ENCODE results near the gene UBASH3B.

Gene UBASH3B

DNA sequence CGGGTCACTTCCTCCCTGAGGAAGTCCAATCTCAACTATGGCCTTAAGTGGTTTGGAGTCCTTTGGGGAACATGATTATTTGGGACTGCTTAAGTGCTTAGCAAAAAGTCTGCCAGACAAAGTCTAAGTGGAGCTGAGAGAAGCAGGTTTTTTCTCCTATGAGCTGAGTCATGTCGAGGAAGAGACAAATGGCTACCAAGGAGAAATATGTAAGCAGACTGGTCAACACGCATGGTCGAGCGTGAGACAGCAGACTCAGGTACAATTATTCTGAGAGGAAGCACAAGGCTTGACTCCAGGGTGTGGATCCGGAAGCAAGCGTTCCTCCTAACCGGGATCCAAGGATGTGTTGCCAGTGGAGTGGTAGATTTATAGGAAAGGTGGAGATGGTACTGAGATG lies 30.6 kb downstream of the UBASH3B start:
- no peak overlapping the region for H3K4me3 ChIP-seq (ENCODE audit: low read depth, low read length)
- TF ChIP-seq, protein P1, sequence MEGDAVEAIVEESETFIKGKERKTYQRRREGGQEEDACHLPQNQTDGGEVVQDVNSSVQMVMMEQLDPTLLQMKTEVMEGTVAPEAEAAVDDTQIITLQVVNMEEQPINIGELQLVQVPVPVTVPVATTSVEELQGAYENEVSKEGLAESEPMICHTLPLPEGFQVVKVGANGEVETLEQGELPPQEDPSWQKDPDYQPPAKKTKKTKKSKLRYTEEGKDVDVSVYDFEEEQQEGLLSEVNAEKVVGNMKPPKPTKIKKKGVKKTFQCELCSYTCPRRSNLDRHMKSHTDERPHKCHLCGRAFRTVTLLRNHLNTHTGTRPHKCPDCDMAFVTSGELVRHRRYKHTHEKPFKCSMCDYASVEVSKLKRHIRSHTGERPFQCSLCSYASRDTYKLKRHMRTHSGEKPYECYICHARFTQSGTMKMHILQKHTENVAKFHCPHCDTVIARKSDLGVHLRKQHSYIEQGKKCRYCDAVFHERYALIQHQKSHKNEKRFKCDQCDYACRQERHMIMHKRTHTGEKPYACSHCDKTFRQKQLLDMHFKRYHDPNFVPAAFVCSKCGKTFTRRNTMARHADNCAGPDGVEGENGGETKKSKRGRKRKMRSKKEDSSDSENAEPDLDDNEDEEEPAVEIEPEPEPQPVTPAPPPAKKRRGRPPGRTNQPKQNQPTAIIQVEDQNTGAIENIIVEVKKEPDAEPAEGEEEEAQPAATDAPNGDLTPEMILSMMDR (IDR thresholded peaks at IDR 0.05; ENCODE audit: low read depth, low read length), result no peak

DNA sequence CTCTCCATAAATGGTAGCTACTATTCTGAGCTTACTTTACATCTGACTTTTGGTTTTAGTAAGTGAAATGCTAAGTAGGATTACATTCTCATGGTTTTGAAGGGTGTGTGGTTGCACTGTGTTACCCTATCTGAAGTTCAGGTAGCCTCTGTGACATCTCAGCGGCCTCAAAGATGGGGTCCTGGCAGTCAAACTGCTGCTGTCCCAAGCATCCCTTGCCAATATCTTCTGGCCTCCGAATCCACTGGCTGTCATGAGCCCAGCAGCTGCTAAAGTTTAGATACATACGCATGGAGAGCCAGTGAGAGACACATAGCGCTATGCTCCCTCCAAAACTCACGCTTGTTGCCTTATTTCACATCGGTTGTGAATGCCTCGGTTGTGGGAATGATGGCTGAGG lies 34.9 kb downstream of the UBASH3B start:
- TF ChIP-seq, protein P1 (IDR thresholded peaks at IDR 0.05; ENCODE audit: low read depth, low read length), result no peak

DNA sequence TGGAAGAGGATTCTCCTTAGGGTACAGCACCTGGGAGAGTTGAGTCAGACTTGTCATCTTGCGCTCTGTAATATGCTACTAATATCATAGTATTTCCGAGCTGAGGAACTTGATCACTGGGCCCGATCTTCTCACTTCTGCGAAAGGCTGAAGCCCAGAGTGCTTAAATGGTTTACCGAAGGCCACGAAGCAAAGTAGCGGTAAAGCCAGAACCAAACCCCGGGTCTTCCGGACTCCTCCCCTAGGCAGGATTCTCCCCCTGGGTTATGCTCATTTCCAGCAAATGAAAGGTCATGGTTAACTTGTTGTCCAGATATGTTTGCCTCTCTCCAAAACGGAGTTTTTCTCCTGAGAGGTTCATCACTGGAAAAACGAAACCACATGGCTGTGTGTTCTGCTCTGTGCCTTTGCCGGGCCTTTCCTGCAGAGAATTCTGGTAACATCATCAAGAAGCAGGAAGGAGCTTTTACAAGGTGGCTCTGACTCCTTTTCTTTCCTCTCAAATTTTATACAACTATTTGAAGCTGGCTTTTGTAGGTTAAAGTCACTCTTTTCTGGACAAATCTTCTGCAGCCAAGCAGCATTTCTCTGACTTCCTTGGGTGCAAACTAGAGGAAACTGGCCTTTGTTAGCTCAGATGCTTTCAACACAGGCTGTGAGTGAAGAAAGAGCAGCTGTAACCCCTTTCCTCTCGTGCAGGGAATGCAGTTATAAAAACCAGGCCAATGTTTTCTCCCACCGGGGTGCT lies 35.5 kb downstream of the UBASH3B start:
- TF ChIP-seq, protein P1 (IDR thresholded peaks at IDR 0.05; ENCODE audit: low read depth, low read length), result no peak
- H3K4me3 ChIP-seq (ENCODE audit: low read depth, low read length), result peak overlapping the region; percentile 35

More for the DNA sequence above, 34.9 kb downstream of the UBASH3B start:
- no peak overlapping the region for H3K4me3 ChIP-seq (ENCODE audit: low read depth, low read length)

DNA sequence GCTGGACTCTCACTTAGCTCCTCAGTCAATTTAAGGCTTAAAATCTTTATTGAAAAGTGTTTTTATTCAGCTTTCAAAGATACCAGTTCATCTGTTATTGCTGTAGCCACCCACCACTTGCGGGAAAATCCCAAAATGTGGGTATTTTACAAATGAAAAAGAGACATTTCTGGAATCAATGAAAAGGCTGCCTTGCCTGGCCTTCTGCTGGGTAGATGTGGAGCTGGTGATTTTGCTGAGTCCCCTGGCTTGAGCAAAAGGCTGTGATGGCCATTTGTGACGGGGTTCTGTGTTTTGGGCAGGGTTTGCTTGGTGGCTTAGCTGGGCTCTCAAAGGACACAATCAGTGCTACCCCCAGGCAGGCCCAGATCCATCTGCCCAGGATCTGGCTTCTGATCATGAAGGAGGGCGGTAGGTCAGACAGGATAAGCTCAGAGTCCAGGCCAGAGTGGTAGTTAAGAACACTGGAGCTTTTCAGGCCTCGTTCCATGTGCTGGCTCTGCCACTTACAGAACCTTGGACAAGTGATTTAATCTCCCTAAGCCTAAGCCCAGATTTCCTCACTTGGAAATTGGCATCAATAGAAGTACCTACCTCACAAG lies 36.1 kb downstream of the UBASH3B start:
- TF ChIP-seq, protein P1 (IDR thresholded peaks at IDR 0.05; ENCODE audit: low read depth, low read length), result no peak
- H3K4me3 ChIP-seq (ENCODE audit: low read depth, low read length), result peak overlapping the region; percentile 35; the same call in 1 of the 2 replicates

DNA sequence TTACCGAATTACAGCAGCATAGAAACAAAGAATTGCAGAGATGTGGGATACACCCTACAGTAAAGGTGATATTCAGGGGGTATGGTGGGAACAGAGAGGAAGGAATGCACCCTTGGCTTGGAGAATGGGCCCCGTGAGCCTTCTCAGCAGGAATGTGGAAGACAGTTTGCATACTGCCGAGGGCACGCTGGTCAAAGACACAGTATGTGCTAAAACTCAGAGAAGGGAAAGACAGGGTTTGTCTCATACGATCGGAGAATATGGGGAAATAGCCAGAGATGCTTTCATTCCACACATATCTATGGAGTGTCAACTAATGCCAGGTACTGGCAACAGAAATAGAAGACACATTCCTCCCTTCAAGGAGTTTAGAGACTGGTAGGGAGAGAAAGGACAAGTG lies 36.9 kb downstream of the UBASH3B start:
- TF ChIP-seq, protein P1 (IDR thresholded peaks at IDR 0.05; ENCODE audit: low read depth, low read length), result no peak
- no peak overlapping the region for H3K4me3 ChIP-seq (ENCODE audit: low read depth, low read length)

DNA sequence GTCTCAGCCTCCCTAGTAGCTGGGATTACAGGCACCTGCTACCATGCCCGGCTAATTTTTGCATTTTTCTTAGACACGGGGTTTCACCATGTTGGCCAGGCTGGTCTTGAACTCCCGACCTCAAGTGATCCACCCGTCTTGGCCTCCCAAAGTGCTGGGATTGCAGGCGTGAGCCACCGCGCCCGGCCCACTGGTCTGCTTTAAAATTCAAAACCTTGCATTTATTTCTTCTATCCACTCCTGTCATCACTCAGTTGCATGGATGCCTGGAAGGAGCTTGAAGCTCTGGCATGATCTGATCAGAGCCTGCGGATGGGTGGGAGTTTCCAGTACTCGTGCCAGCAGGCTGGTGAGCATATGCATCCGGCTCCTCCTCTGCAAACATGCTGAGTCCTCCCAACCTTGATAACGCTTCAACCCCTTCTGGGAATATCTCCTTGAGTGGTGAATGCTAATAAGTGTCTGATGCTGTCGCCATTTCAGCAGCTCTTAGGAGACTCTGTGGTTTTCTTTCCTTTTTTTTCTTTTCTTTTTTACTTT lies 39.6 kb downstream of the UBASH3B start:
- TF ChIP-seq, protein P1 (IDR thresholded peaks at IDR 0.05; ENCODE audit: low read depth, low read length), result no peak
- no peak overlapping the region for H3K4me3 ChIP-seq (ENCODE audit: low read depth, low read length)

DNA sequence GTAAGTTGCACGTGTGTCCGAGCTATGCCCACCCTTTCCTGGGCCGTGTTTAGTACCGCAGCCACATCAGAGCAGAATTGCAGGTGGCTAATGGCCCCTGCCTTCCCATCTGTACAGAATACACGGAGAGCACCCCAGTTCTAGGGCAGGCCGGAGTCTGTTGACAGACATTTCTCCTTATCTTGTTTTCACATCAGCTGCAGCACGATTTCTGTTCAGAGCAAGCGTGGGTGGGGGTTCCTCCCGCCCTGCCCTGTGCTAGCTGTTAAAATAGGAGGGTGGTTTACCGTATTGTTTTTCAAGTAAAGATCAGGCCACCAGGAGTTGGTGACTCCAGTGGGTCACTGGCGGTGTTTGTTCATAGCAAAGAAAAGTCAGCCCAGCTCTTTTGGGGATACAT lies 41.1 kb downstream of the UBASH3B start:
- TF ChIP-seq, protein P1 (IDR thresholded peaks at IDR 0.05; ENCODE audit: low read depth, low read length), result no peak
- H3K4me3 ChIP-seq (ENCODE audit: low read depth, low read length), result no peak overlapping the region

Data from WI38 (cell line).